Measurements from ENCODE around the gene PPP1R18.

PPP1R18 gene

DNA sequence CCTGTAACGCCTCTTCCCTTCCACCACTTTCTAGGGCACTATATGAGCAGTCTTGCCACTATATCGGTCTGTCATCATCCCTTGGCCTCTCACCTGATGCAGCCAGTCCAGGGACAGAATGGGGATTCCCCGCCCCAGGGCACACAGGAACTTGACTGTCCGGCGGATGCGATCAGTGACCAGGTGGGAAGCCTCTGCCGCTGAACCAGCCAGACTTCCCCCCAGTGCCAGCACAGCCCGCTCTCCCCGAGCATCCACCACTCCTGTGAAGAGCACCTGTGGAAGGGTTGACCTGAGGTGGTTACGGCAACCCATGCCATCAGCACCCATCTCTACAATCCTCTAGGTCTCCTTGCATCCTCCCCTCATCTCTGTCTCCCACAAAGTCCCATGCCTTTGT lies 16.6 kb upstream of the PPP1R18 start:
- H3K4me3 ChIP-seq (ENCODE audit: extremely low read depth, insufficient read depth, low read length, poor library complexity, severe bottlenecking) = no peak overlapping the region
- no peaks in the 10 kb centered on the region for H3K9me3 ChIP-seq (ENCODE audit: control insufficient read depth, low read length)
- H3K4me1 ChIP-seq (ENCODE audit: control insufficient read depth, insufficient read depth, low read length, poor library complexity, severe bottlenecking) = no peaks in the 10 kb centered on the region
- H3K27ac ChIP-seq (ENCODE audit: low read depth, low read length, severe bottlenecking) = no peak overlapping the region
- peaks cover 84% of the 10 kb centered on the region for H3K36me3 ChIP-seq (ENCODE audit: control insufficient read depth, insufficient read depth, low read length)
- WGBS, 2 experiments (ENCODE audit: insufficient coverage in 2 of 2) = 97 to 98% methylated on average over 7 to 9 of the region's 10 CpGs

DNA sequence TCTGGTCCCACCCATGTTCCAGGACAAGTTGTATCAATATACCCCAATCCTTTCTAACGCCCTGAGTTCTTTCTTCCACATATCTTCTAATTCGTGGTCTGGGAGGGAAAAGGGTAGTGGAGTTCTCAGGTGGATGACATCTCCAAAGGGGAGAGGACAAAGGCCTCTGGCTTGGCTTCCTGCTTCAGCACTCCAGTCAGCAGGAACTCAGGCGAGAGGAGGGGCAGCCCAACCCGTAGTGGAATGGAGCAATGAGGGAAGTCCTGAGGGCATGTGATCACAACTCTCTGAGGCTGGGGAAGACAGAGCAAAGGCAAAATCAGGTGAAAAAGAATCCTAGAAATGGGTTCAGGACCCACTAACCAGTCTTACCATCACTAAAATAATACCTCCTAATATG lies 13.9 kb upstream of the PPP1R18 start:
- Histone ChIP-seq H3K4me3 (ENCODE audit: extremely low read depth, insufficient read depth, low read length, poor library complexity, severe bottlenecking) (no peak overlapping the region), H3K9me3 (ENCODE audit: control insufficient read depth, low read length) (no peaks in the 10 kb centered on the region), H3K36me3 (ENCODE audit: control insufficient read depth, insufficient read depth, low read length) (peaks cover 62% of the 10 kb centered on the region), H3K4me1 (ENCODE audit: control insufficient read depth, insufficient read depth, low read length, poor library complexity, severe bottlenecking) (no peaks in the 10 kb centered on the region), H3K27ac (ENCODE audit: low read depth, low read length, severe bottlenecking) (no peak overlapping the region)
- WGBS, 2 experiments (ENCODE audit: insufficient coverage in 2 of 2) = 50 to 60% methylated on average over 2 of the region's 4 CpGs

GRCh38 chr6:30696432-30696831 lies 10.0 kb upstream of the PPP1R18 start:
- WGBS, 2 experiments (ENCODE audit: insufficient coverage in 2 of 2) = 96% methylated on average over 4 to 5 of the region's 5 CpGs
- H3K4me1 ChIP-seq (ENCODE audit: control insufficient read depth, insufficient read depth, low read length, poor library complexity, severe bottlenecking) = peaks cover 3% of the 10 kb centered on the region
- H3K27ac ChIP-seq (ENCODE audit: low read depth, low read length, severe bottlenecking) = no peak overlapping the region

DNA sequence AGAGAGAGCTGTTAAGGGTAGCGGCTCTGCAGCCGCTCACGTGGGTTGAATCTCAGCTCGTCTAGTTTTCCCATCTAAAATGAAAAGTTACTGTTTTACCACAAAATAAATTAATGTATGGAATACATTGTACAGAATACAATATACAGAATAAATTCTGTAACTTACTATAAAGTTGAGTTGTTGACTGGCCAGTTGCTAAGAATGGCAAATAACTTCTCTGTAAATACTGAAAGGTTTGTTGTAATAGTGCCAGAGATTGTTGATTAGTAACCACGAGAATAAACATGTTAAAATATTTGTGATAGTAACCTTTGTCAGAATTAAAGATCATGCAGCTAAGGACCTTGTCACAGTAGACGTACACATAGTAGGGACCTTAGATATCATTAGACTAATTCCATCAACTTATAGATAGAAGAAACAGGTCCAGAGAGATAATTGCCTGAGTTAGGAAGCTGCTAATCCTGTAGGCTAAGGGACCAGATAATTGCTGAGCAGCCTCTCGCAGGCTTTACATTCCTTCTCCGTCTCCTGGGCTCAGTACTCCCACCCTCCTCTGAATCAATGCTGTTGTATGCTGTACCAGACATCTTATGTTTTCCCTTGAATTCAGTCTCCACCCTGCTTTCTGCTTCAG lies 4.9 kb upstream of the PPP1R18 start:
- Histone ChIP-seq H3K9me3 (ENCODE audit: control insufficient read depth, low read length) (no peaks in the 10 kb centered on the region), H3K4me1 (ENCODE audit: control insufficient read depth, insufficient read depth, low read length, poor library complexity, severe bottlenecking) (peaks cover 27% of the 10 kb centered on the region), H3K4me3 (ENCODE audit: extremely low read depth, insufficient read depth, low read length, poor library complexity, severe bottlenecking) (peak overlapping the region; percentile 68), H3K36me3 (ENCODE audit: control insufficient read depth, insufficient read depth, low read length) (peaks cover 12% of the 10 kb centered on the region), H3K27ac (ENCODE audit: low read depth, low read length, severe bottlenecking) (peak overlapping the region; percentile 87)
- WGBS, 2 experiments (ENCODE audit: insufficient coverage in 2 of 2) = 32 to 50% methylated on average over 2 to 3 of the region's 8 CpGs

More at GRCh38 chr6:30696432-30696831, 10.0 kb upstream of the PPP1R18 start:
- no peaks in the 10 kb centered on the region for H3K9me3 ChIP-seq (ENCODE audit: control insufficient read depth, low read length)
- no peak overlapping the region for H3K4me3 ChIP-seq (ENCODE audit: extremely low read depth, insufficient read depth, low read length, poor library complexity, severe bottlenecking)
- peaks cover 26% of the 10 kb centered on the region for H3K36me3 ChIP-seq (ENCODE audit: control insufficient read depth, insufficient read depth, low read length)

- Histone ChIP-seq H3K4me3 (ENCODE audit: extremely low read depth, insufficient read depth, low read length, poor library complexity, severe bottlenecking) (peak within 1 kb of the TSS; percentile 68), H3K27ac (ENCODE audit: low read depth, low read length, severe bottlenecking) (peak within 1 kb of the TSS; percentile 87), H3K9me3 (ENCODE audit: control insufficient read depth, low read length) (no peaks in the 10 kb centered on the region), H3K36me3 (ENCODE audit: control insufficient read depth, insufficient read depth, low read length) (peaks cover 12% of the 10 kb centered on the region), H3K4me1 (ENCODE audit: control insufficient read depth, insufficient read depth, low read length, poor library complexity, severe bottlenecking) (peaks cover 27% of the 10 kb centered on the region)
- WGBS, 2 experiments (ENCODE audit: insufficient coverage in 2 of 2) = 1 to 3% methylated on average over 26 to 28 of the region's 40 CpGs
Observed at GRCh38 chr6:30690403-30691207, 4.2 kb upstream of the PPP1R18 start, which contains the start of gene NRM. TSS of gene NRM (minus strand) at chr6:30690984. CDS start at chr6:30690974, 10 bp downstream.

- Histone ChIP-seq H3K36me3 (ENCODE audit: control insufficient read depth, insufficient read depth, low read length) (peaks cover 14% of the 10 kb centered on the region), H3K27ac (ENCODE audit: low read depth, low read length, severe bottlenecking) (peak overlapping the region; percentile 79), H3K4me3 (ENCODE audit: extremely low read depth, insufficient read depth, low read length, poor library complexity, severe bottlenecking) (peak overlapping the region; percentile 68), H3K9me3 (ENCODE audit: control insufficient read depth, low read length) (no peaks in the 10 kb centered on the region), H3K4me1 (ENCODE audit: control insufficient read depth, insufficient read depth, low read length, poor library complexity, severe bottlenecking) (peaks cover 27% of the 10 kb centered on the region)
- WGBS, 2 experiments (ENCODE audit: insufficient coverage in 2 of 2) = 38 to 75% methylated on average over 2 of the region's 4 CpGs
Observed at GRCh38 chr6:30689985-30690384, 3.5 kb upstream of the PPP1R18 start.

GRCh38 chr6:30689022-30689865 lies 2.8 kb upstream of the PPP1R18 start:
- 95 to 99% methylated on average over 6 to 8 of the region's 11 CpGs for WGBS, 2 experiments (ENCODE audit: insufficient coverage in 2 of 2)
- H3K36me3 ChIP-seq (ENCODE audit: control insufficient read depth, insufficient read depth, low read length) = peaks cover 18% of the 10 kb centered on the region
- H3K4me1 ChIP-seq (ENCODE audit: control insufficient read depth, insufficient read depth, low read length, poor library complexity, severe bottlenecking) = peaks cover 27% of the 10 kb centered on the region
- H3K9me3 ChIP-seq (ENCODE audit: control insufficient read depth, low read length) = no peaks in the 10 kb centered on the region
- peak overlapping the region; percentile 68 for H3K4me3 ChIP-seq (ENCODE audit: extremely low read depth, insufficient read depth, low read length, poor library complexity, severe bottlenecking)
- H3K27ac ChIP-seq (ENCODE audit: low read depth, low read length, severe bottlenecking) = no peak overlapping the region

GRCh38 chr6:30688569-30688968 lies 2.1 kb upstream of the PPP1R18 start:
- peaks cover 24% of the 10 kb centered on the region for H3K36me3 ChIP-seq (ENCODE audit: control insufficient read depth, insufficient read depth, low read length)
- H3K4me3 ChIP-seq (ENCODE audit: extremely low read depth, insufficient read depth, low read length, poor library complexity, severe bottlenecking) = no peak overlapping the region
- no peak overlapping the region for H3K27ac ChIP-seq (ENCODE audit: low read depth, low read length, severe bottlenecking)
- H3K9me3 ChIP-seq (ENCODE audit: control insufficient read depth, low read length) = no peaks in the 10 kb centered on the region
- 87 to 98% methylated on average over 3 to 6 of the region's 9 CpGs for WGBS, 2 experiments (ENCODE audit: insufficient coverage in 2 of 2)
- peaks cover 27% of the 10 kb centered on the region for H3K4me1 ChIP-seq (ENCODE audit: control insufficient read depth, insufficient read depth, low read length, poor library complexity, severe bottlenecking)

DNA sequence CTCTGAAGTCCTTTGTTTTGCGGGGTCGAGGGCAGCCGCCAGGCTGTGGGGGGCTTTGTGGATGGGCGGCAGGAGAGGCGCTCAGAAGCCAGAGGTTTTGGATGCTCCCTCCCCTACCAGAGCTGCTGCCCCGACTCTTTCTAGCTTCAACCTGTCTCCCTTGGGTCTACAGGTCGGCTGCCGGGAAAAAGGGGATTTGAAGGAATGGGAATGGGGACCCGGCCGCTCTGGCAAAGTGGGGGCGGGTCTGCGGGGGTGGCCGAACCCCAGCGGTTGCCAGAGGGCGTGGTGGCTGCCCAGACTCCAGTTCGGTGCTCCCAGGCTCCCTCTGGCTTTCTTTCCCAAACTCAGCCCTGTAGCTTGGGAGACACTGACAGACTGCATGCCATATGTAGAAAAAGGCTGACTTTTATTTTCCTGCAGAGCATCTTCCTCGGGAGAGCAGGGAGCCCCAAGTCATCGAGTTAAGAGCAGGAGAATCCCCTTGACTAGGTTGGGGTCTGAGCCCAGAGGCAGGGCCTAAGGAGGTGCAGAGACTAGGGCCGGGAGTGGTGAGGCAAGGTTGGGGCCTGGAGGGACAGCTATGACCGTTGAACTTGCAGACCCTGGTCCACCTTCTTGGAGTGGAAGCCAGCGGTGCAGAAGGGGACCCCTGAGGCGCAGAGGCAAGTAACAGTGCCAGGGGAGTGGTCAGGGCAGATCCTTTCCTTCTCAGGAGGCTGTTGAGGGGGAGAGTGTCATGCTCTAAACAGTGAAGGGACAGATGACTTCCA lies 1.4 kb upstream of the PPP1R18 start:
- Histone ChIP-seq H3K4me3 (ENCODE audit: extremely low read depth, insufficient read depth, low read length, poor library complexity, severe bottlenecking) (peak overlapping the region; percentile 68), H3K36me3 (ENCODE audit: control insufficient read depth, insufficient read depth, low read length) (peaks cover 32% of the 10 kb centered on the region), H3K4me1 (ENCODE audit: control insufficient read depth, insufficient read depth, low read length, poor library complexity, severe bottlenecking) (peaks cover 27% of the 10 kb centered on the region), H3K9me3 (ENCODE audit: control insufficient read depth, low read length) (no peaks in the 10 kb centered on the region), H3K27ac (ENCODE audit: low read depth, low read length, severe bottlenecking) (peak overlapping the region; percentile 95)
- 25 to 41% methylated on average over 11 to 15 of the region's 22 CpGs for WGBS, 2 experiments (ENCODE audit: insufficient coverage in 2 of 2)

Measured in mesodermal cell (in vitro differentiated cells).